Measurements from ENCODE around the gene FBXO17. TPM values are rescaled to one million over a fixed set of nuclear protein-coding genes. Genes with fewer than 3 reads are reported as not detected.

The FBXO17 gene
- total and polyA plus RNA-seq, 4 donors: 19.7 to 31.9 (median 23.4) TPM

- TF ChIP-seq FOXA1 (IDR thresholded peaks at IDR 0.05) (no peak), RAD21 (IDR thresholded peaks at IDR 0.05) (peak in 1 of 2 donors; percentile 25), RXRA (IDR thresholded peaks at IDR 0.05) (no peak)
- 78% methylated on average over 13 of the region's 13 CpGs for WGBS
- Histone ChIP-seq H3K27me3 (ENCODE audit: control insufficient read depth in 4 of 4, insufficient read depth in 4 of 4, low read length in 3 of 4) (no peaks in the 10 kb centered on the region), H3K9ac (ENCODE audit: low read depth in 1 of 2, low read length in 2 of 2) (no peak overlapping the region), H3K27ac (ENCODE audit: low read depth in 1 of 2, low read length in 2 of 2) (no peak overlapping the region), H3K36me3 (ENCODE audit: control insufficient read depth in 4 of 4, insufficient read depth in 3 of 4, low read depth in 1 of 4, low read length in 3 of 4) (peaks cover 0 to 15% (median 2%) of the 10 kb centered on the region in 4 donors), H3K4me3 (ENCODE audit: low read depth in 1 of 3, low read length in 3 of 3) (no peak overlapping the region), H3K4me1 (ENCODE audit: control insufficient read depth in 4 of 4, insufficient read depth in 4 of 4, low read length in 3 of 4) (no peaks in the 10 kb centered on the region), H3K9me3 (ENCODE audit: control insufficient read depth in 4 of 4, low read length in 3 of 4) (no peaks in the 10 kb centered on the region)
- no peak for DNase-seq (ENCODE audit: low spot score)
Measured at GRCh38 chr19:38917921-38918491, 57.5 kb downstream of the FBXO17 start.

GRCh38 chr19:38917516-38917915 is 58.0 kb downstream of the FBXO17 start:
- Histone ChIP-seq H3K4me3 (ENCODE audit: low read depth in 1 of 3, low read length in 3 of 3) (no peak overlapping the region), H3K36me3 (ENCODE audit: control insufficient read depth in 4 of 4, insufficient read depth in 3 of 4, low read depth in 1 of 4, low read length in 3 of 4) (peaks cover 0 to 14% (median 2%) of the 10 kb centered on the region in 4 donors), H3K9ac (ENCODE audit: low read depth in 1 of 2, low read length in 2 of 2) (no peak overlapping the region), H3K9me3 (ENCODE audit: control insufficient read depth in 4 of 4, low read length in 3 of 4) (no peaks in the 10 kb centered on the region), H3K27ac (ENCODE audit: low read depth in 1 of 2, low read length in 2 of 2) (no peak overlapping the region), H3K4me1 (ENCODE audit: control insufficient read depth in 4 of 4, insufficient read depth in 4 of 4, low read length in 3 of 4) (no peaks in the 10 kb centered on the region), H3K27me3 (ENCODE audit: control insufficient read depth in 4 of 4, insufficient read depth in 4 of 4, low read length in 3 of 4) (no peaks in the 10 kb centered on the region)
- no peak for DNase-seq (ENCODE audit: low spot score)
- 84% methylated on average over 9 of the region's 9 CpGs for WGBS
- TF ChIP-seq YY1 (IDR thresholded peaks at IDR 0.05) (no peak), JUND (IDR thresholded peaks at IDR 0.05) (no peak), FOXA2 (IDR thresholded peaks at IDR 0.05) (no peak), CTCF (IDR thresholded peaks at IDR 0.05; ENCODE audit: low read depth, low read length, missing input control) (no peak), TAF1 (conservative IDR thresholded peaks at IDR 0.05) (no peak), GABPA (IDR thresholded peaks at IDR 0.05 in 1 of 2, conservative IDR thresholded peaks at IDR 0.05 in 1 of 2) (no peak), SP1 (IDR thresholded peaks at IDR 0.05) (no peak), MAX (IDR thresholded peaks at IDR 0.05) (no peak), FOXA1 (IDR thresholded peaks at IDR 0.05) (no peak), NR2F2 (IDR thresholded peaks at IDR 0.05) (no peak)
- TF ChIP-seq, protein P1, sequence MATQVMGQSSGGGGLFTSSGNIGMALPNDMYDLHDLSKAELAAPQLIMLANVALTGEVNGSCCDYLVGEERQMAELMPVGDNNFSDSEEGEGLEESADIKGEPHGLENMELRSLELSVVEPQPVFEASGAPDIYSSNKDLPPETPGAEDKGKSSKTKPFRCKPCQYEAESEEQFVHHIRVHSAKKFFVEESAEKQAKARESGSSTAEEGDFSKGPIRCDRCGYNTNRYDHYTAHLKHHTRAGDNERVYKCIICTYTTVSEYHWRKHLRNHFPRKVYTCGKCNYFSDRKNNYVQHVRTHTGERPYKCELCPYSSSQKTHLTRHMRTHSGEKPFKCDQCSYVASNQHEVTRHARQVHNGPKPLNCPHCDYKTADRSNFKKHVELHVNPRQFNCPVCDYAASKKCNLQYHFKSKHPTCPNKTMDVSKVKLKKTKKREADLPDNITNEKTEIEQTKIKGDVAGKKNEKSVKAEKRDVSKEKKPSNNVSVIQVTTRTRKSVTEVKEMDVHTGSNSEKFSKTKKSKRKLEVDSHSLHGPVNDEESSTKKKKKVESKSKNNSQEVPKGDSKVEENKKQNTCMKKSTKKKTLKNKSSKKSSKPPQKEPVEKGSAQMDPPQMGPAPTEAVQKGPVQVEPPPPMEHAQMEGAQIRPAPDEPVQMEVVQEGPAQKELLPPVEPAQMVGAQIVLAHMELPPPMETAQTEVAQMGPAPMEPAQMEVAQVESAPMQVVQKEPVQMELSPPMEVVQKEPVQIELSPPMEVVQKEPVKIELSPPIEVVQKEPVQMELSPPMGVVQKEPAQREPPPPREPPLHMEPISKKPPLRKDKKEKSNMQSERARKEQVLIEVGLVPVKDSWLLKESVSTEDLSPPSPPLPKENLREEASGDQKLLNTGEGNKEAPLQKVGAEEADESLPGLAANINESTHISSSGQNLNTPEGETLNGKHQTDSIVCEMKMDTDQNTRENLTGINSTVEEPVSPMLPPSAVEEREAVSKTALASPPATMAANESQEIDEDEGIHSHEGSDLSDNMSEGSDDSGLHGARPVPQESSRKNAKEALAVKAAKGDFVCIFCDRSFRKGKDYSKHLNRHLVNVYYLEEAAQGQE (IDR thresholded peaks at IDR 0.05): no peak
- TF ChIP-seq, protein P2, sequence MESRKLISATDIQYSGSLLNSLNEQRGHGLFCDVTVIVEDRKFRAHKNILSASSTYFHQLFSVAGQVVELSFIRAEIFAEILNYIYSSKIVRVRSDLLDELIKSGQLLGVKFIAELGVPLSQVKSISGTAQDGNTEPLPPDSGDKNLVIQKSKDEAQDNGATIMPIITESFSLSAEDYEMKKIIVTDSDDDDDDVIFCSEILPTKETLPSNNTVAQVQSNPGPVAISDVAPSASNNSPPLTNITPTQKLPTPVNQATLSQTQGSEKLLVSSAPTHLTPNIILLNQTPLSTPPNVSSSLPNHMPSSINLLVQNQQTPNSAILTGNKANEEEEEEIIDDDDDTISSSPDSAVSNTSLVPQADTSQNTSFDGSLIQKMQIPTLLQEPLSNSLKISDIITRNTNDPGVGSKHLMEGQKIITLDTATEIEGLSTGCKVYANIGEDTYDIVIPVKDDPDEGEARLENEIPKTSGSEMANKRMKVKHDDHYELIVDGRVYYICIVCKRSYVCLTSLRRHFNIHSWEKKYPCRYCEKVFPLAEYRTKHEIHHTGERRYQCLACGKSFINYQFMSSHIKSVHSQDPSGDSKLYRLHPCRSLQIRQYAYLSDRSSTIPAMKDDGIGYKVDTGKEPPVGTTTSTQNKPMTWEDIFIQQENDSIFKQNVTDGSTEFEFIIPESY (IDR thresholded peaks at IDR 0.05): no peak
- TF ChIP-seq, protein P3, sequence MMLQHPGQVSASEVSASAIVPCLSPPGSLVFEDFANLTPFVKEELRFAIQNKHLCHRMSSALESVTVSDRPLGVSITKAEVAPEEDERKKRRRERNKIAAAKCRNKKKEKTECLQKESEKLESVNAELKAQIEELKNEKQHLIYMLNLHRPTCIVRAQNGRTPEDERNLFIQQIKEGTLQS (IDR thresholded peaks at IDR 0.05): no peak
